Karpas-422 (cell line): Measurements from ENCODE around the gene PPP1CC. TPM values are rescaled to one million over a fixed set of nuclear protein-coding genes. Genes with fewer than 3 reads are reported as not detected.

Experiments
- DNase-seq: peaks from one replicate; pipeline ENCODE4 v3.0.0-alpha.2; 2015
- H2AFZ ChIP-seq: fragments of 200-600 bp; sonication (generic); 2 replicates; pipeline ENCODE4 v1.6.1; 2014; ENCODE audit warnings: antibody characterized with exemption, low read length, mixed read lengths
- H3K27ac ChIP-seq: fragments of 200-600 bp; sonication (generic); 2 replicates; pipeline ENCODE4 v1.5.1; 2014; ENCODE audit warnings: mild to moderate bottlenecking, low read length, moderate library complexity
- H3K27me3 ChIP-seq: fragments of 200-600 bp; sonication (generic); 2 replicates; pipeline ENCODE4 v1.6.1; 2014; ENCODE audit warnings: low read length, mixed read lengths
- H3K36me3 ChIP-seq: fragments of 200-600 bp; sonication (generic); 2 replicates; pipeline ENCODE4 v1.6.1; 2014; ENCODE audit warnings: low read length, mixed read lengths; ENCODE audit not compliant: insufficient read depth
- H3K4me1 ChIP-seq: fragments of 200-600 bp; sonication (generic); 2 replicates; pipeline ENCODE4 v1.6.1; 2014; ENCODE audit warnings: mild to moderate bottlenecking, low read length, mixed read lengths
- H3K4me2 ChIP-seq: fragments of 200-600 bp; sonication (generic); 2 replicates; pipeline ENCODE4 v1.6.1; 2014; ENCODE audit warnings: low read length, low read depth, mild to moderate bottlenecking; ENCODE audit not compliant: poor library complexity, severe bottlenecking
- H3K4me3 ChIP-seq: fragments of 200-600 bp; sonication (generic); 2 replicates; pipeline ENCODE4 v1.5.1; 2014; ENCODE audit warnings: mild to moderate bottlenecking, antibody characterized with exemption, low read length, mixed read lengths
- H3K79me2 ChIP-seq: fragments of 200-600 bp; sonication (generic); 2 replicates; pipeline ENCODE4 v1.6.1; 2014; ENCODE audit warnings: mild to moderate bottlenecking, low read length, mixed read lengths
- H3K9ac ChIP-seq: fragments of 200-600 bp; sonication (generic); 2 replicates; pipeline ENCODE4 v1.6.0; 2014; ENCODE audit warnings: low read length
- H3K9me2 ChIP-seq: fragments of 200-600 bp; sonication (generic), shearing (Covaris generic); replicated peaks from 2 replicates; pipeline ENCODE4 v1.6.0; 2014; ENCODE audit warnings: mild to moderate bottlenecking, low read length, moderate library complexity; ENCODE audit not compliant: insufficient read depth
- H3K9me3 ChIP-seq: fragments of 300-700, 200-600 bp; sonication (generic); 2 replicates; pipeline ENCODE4 v1.6.1; 2014; ENCODE audit warnings: low read length, mixed read lengths
- H4K20me1 ChIP-seq: fragments of 200-600 bp; sonication (generic); 2 replicates; pipeline ENCODE4 v1.6.1; 2014; ENCODE audit warnings: mild to moderate bottlenecking, antibody characterized with exemption, low read length, low read depth; ENCODE audit not compliant: insufficient read depth
- total RNA-seq: library from RNA; depleted of rRNA; stranded (reverse); fragments of >200 nt; shearing (Covaris generic); gene quantifications from 2 replicates; pipeline ENCODE4 v1.2.3, GENCODE V29; 2014; ENCODE audit warnings: low replicate concordance

Gene PPP1CC
- total RNA-seq, 1 experiment from 2014 or later, result 248 TPM

GRCh38 chr12:110687396-110688169 is 55.1 kb downstream of the PPP1CC start:
- Histone ChIP-seq H3K36me3 (no peaks in the 10 kb centered on the region), H2AFZ (no peak overlapping the region), H3K27me3 (no peaks in the 10 kb centered on the region), H3K4me1 (peaks cover 44% of the 10 kb centered on the region), H3K4me3 (peak overlapping the region; percentile 76; the same call in 1 of the 2 replicates), H3K9ac (peak overlapping the region; percentile 71; the same call in 1 of the 2 replicates), H3K27ac (no peak overlapping the region), H3K4me2 (peak overlapping the region; percentile 95), H3K9me2 (no peaks in the 10 kb centered on the region), H3K79me2 (no peaks in the 10 kb centered on the region), H3K9me3 (no peaks in the 10 kb centered on the region), H4K20me1 (no peaks in the 10 kb centered on the region)
- DNase-seq, result no peak

- no peaks in the 10 kb centered on the region for H4K20me1 ChIP-seq
- H3K36me3 ChIP-seq, result no peaks in the 10 kb centered on the region
- no peak overlapping the region for H2AFZ ChIP-seq
- no peaks in the 10 kb centered on the region for H3K27me3 ChIP-seq
- peak overlapping the region; percentile 36 for H3K4me2 ChIP-seq
- DNase-seq, result peak; percentile 70
- peaks cover 44% of the 10 kb centered on the region for H3K4me1 ChIP-seq
- H3K9ac ChIP-seq, result no peak overlapping the region
- H3K27ac ChIP-seq, result no peak overlapping the region
- H3K9me3 ChIP-seq, result no peaks in the 10 kb centered on the region
- H3K4me3 ChIP-seq, result no peak overlapping the region
- H3K9me2 ChIP-seq, result no peaks in the 10 kb centered on the region
- H3K79me2 ChIP-seq, result no peaks in the 10 kb centered on the region
Observed at GRCh38 chr12:110686294-110686903, 56.3 kb downstream of the PPP1CC start.

- Histone ChIP-seq H3K4me3 (no peak overlapping the region), H2AFZ (no peak overlapping the region), H4K20me1 (no peaks in the 10 kb centered on the region), H3K4me2 (no peak overlapping the region), H3K9me2 (no peaks in the 10 kb centered on the region), H3K9me3 (no peaks in the 10 kb centered on the region), H3K27ac (no peak overlapping the region), H3K27me3 (no peaks in the 10 kb centered on the region), H3K36me3 (no peaks in the 10 kb centered on the region), H3K79me2 (no peaks in the 10 kb centered on the region), H3K9ac (no peak overlapping the region), H3K4me1 (peaks cover 35% of the 10 kb centered on the region)
- no peak for DNase-seq
Observed at GRCh38 chr12:110684312-110684836, 58.3 kb downstream of the PPP1CC start.

- Histone ChIP-seq H3K27me3 (no peaks in the 10 kb centered on the region), H3K4me2 (no peak overlapping the region), H3K4me3 (no peak overlapping the region), H4K20me1 (no peaks in the 10 kb centered on the region), H2AFZ (no peak overlapping the region), H3K27ac (no peak overlapping the region), H3K9me3 (no peaks in the 10 kb centered on the region), H3K4me1 (peaks cover 32% of the 10 kb centered on the region), H3K9me2 (no peaks in the 10 kb centered on the region), H3K9ac (no peak overlapping the region), H3K79me2 (no peaks in the 10 kb centered on the region), H3K36me3 (no peaks in the 10 kb centered on the region)
- DNase-seq, result no peak
Observed at GRCh38 chr12:110683888-110684287, 58.8 kb downstream of the PPP1CC start.

GRCh38 chr12:110680032-110680431 is 62.7 kb downstream of the PPP1CC start:
- no peaks in the 10 kb centered on the region for H3K27me3 ChIP-seq
- H3K36me3 ChIP-seq, result no peaks in the 10 kb centered on the region
- H3K79me2 ChIP-seq, result no peaks in the 10 kb centered on the region
- H3K4me2 ChIP-seq, result no peak overlapping the region
- H3K4me3 ChIP-seq, result no peak overlapping the region
- H3K9ac ChIP-seq, result no peak overlapping the region
- peaks cover 17% of the 10 kb centered on the region for H3K4me1 ChIP-seq
- no peaks in the 10 kb centered on the region for H4K20me1 ChIP-seq
- no peak for DNase-seq
- no peak overlapping the region for H2AFZ ChIP-seq
- H3K9me3 ChIP-seq, result no peaks in the 10 kb centered on the region
- H3K27ac ChIP-seq, result no peak overlapping the region
- H3K9me2 ChIP-seq, result no peaks in the 10 kb centered on the region

GRCh38 chr12:110679201-110679600 is 63.5 kb downstream of the PPP1CC start:
- H3K9ac ChIP-seq, result no peak overlapping the region
- H3K4me3 ChIP-seq, result no peak overlapping the region
- no peak overlapping the region for H3K27ac ChIP-seq
- no peaks in the 10 kb centered on the region for H3K27me3 ChIP-seq
- no peaks in the 10 kb centered on the region for H3K9me2 ChIP-seq
- no peak for DNase-seq
- H2AFZ ChIP-seq, result no peak overlapping the region
- H3K4me1 ChIP-seq, result peaks cover 17% of the 10 kb centered on the region
- no peaks in the 10 kb centered on the region for H3K9me3 ChIP-seq
- H3K4me2 ChIP-seq, result no peak overlapping the region
- H3K79me2 ChIP-seq, result no peaks in the 10 kb centered on the region
- no peaks in the 10 kb centered on the region for H3K36me3 ChIP-seq
- no peaks in the 10 kb centered on the region for H4K20me1 ChIP-seq

- Histone ChIP-seq H3K4me2 (peak overlapping the region; percentile 46), H3K27ac (no peak overlapping the region), H3K79me2 (no peaks in the 10 kb centered on the region)
Observed at GRCh38 chr12:110677982-110678381, 64.7 kb downstream of the PPP1CC start.

GRCh38 chr12:110677206-110677911 is 65.3 kb downstream of the PPP1CC start:
- H3K4me1 ChIP-seq, result peaks cover 17% of the 10 kb centered on the region
- peak overlapping the region; percentile 14; the same call in 1 of the 2 replicates for H3K9ac ChIP-seq

More at GRCh38 chr12:110677982-110678381, 64.7 kb downstream of the PPP1CC start:
- Histone ChIP-seq H3K9me3 (no peaks in the 10 kb centered on the region), H3K36me3 (no peaks in the 10 kb centered on the region), H4K20me1 (no peaks in the 10 kb centered on the region), H3K4me3 (peak overlapping the region; percentile 16; the same call in 1 of the 2 replicates), H2AFZ (no peak overlapping the region), H3K9me2 (no peaks in the 10 kb centered on the region), H3K4me1 (peaks cover 17% of the 10 kb centered on the region), H3K9ac (peak overlapping the region; percentile 14), H3K27me3 (no peaks in the 10 kb centered on the region)
- no peak for DNase-seq

More at GRCh38 chr12:110677206-110677911, 65.3 kb downstream of the PPP1CC start:
- Histone ChIP-seq H3K36me3 (no peaks in the 10 kb centered on the region), H3K27me3 (no peaks in the 10 kb centered on the region), H4K20me1 (no peaks in the 10 kb centered on the region), H3K4me2 (peak overlapping the region; percentile 46), H3K9me2 (no peaks in the 10 kb centered on the region), H3K79me2 (no peaks in the 10 kb centered on the region), H3K27ac (no peak overlapping the region), H3K4me3 (peak overlapping the region; percentile 16; the same call in 1 of the 2 replicates), H3K9me3 (no peaks in the 10 kb centered on the region), H2AFZ (no peak overlapping the region)
- DNase-seq, result peak; percentile 55
